Erythroblast (primary cell): ENCODE data around the gene RPRD1B.

Experiments used
- GATA1 ChIP-seq: IDR thresholded peaks from 2 replicates; pipeline ENCODE4 v1.6.1; 2011; ENCODE audit warnings: low read depth, mild to moderate bottlenecking, control low read depth, low read length, moderate library complexity
- POLR2A ChIP-seq: IDR thresholded peaks from 2 replicates; pipeline ENCODE4 v1.6.1; 2011; ENCODE audit warnings: mild to moderate bottlenecking, low read length

DNA sequence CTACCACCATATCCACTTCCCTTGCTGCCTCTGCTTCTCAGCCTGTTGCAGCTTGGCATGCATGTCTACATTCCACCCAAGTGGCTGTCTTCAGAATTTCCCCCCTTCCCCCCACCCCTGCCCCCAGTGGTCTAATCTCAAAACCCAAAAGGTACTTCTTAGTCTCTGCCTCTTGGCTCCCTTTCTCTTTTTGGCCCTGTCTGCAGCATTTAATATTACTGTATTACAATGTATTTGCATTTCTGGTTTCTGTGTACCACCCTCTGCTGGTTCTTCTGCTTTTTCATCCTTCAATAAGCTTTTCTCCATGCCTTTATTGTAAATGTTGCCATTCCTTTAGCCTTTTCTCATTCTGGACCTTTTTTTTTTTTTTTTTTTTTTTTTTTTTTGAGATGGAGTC, 43.0 kb downstream of the RPRD1B start:
- TF ChIP-seq POLR2A = no peak
- TF ChIP-seq GATA1 = no peak
